Endothelial cell of umbilical vein (primary cell): ENCODE measurements around the gene PDE3B. TPM values are rescaled to one million over a fixed set of nuclear protein-coding genes. Genes with fewer than 3 reads are reported as not detected.
A peak's percentile ranks its signal among the peaks of the same experiment; 100 is the strongest.

Experiments
- BruUV-seq: library from RNA; stranded (reverse); fragments of 400-500 nt; replicated peaks from 2 replicates; lab custom pipeline; 2021; lab: Mats Ljungman, UMichigan
- CTCF ChIA-PET: fragments of 300-600, 350-600 bp; sonication (Branson Sonifier 250); formaldehyde crosslinking; loops from one replicate; lab custom pipeline; 2021; ENCODE audit warnings: antibody characterized with exemption, inconsistent platforms; lab: Charles Lee
- POLR2A ChIA-PET: fragments of 300-600, 350-600 bp; sonication (Branson Sonifier 250); formaldehyde crosslinking; loops from one replicate; lab custom pipeline; 2021; ENCODE audit warnings: antibody characterized with exemption, inconsistent platforms; lab: Charles Lee
- DNase-seq: peaks from one replicate; pipeline ENCODE4 v3.0.0-alpha.2; 2011; ENCODE audit warnings: low read depth, low spot score
- FAIRE-seq: peaks from 2 replicates; lab custom pipeline; 2011; peaks lifted over from hg19 to GRCh38; lab: Jason Lieb, UNC
- H2AFZ ChIP-seq: 2 replicates; pipeline ENCODE4 v1.6.0; 2012; ENCODE audit warnings: low read depth, low read length, control low read depth, inconsistent platforms
- H3K27ac ChIP-seq: 2 replicates; pipeline ENCODE4 v1.5.1; 2011; ENCODE audit warnings: low read depth, mild to moderate bottlenecking, control low read depth, low read length, moderate library complexity; ENCODE audit not compliant: insufficient read depth
- H3K27me3 ChIP-seq, 2 experiments: 2 replicates each; pipeline versions ENCODE4 v1.6.0 to v1.6.1; 2011; ENCODE audit warnings: low read length in 2 of 2, mixed read lengths in 1 of 2; ENCODE audit not compliant: control insufficient read depth in 2 of 2, insufficient read depth in 2 of 2
- H3K36me3 ChIP-seq, 2 experiments: 2 replicates in 1 of 2; 3 replicates in 1 of 2; pipeline ENCODE4 v1.5.1; 2011; ENCODE audit warnings: low read length in 2 of 2, mild to moderate bottlenecking in 1 of 2, moderate library complexity in 1 of 2; ENCODE audit not compliant: control insufficient read depth in 2 of 2, insufficient read depth in 2 of 2; ENCODE audit errors: extremely low read depth in 1 of 2
- H3K4me1 ChIP-seq: 3 replicates; pipeline ENCODE4 v1.5.1; 2011; ENCODE audit warnings: mild to moderate bottlenecking, low read length; ENCODE audit not compliant: control insufficient read depth, insufficient read depth; ENCODE audit errors: extremely low read depth
- H3K4me2 ChIP-seq: 2 replicates; pipeline ENCODE4 v1.6.1; 2011; ENCODE audit warnings: low read length, control low read depth, mixed read lengths; ENCODE audit not compliant: insufficient read depth
- H3K4me3 ChIP-seq, 3 experiments: fragments of 200-600 bp in 1 of 3; sonication (generic), shearing (Covaris generic) in 1 of 3; replicated peaks in 1 of 3; 2 replicates each; pipeline ENCODE4 v1.5.1; 2011 to 2016; ENCODE audit warnings: control low read depth in 3 of 3, low read length in 3 of 3, mild to moderate bottlenecking in 2 of 3, inconsistent platforms in 1 of 3, low read depth in 1 of 3, moderate library complexity in 1 of 3; ENCODE audit not compliant: insufficient read depth in 1 of 3
- H3K79me2 ChIP-seq: 2 replicates; pipeline ENCODE4 v1.6.0; 2012; ENCODE audit warnings: low read length, inconsistent platforms; ENCODE audit not compliant: control insufficient read depth, insufficient read depth
- H3K9ac ChIP-seq: replicated peaks from 2 replicates; pipeline ENCODE3; 2011; ENCODE audit warnings: low read length, control low read depth; ENCODE audit not compliant: insufficient read depth; ENCODE audit errors: extremely low read depth
- H3K9me1 ChIP-seq: replicated peaks from 3 replicates; pipeline ENCODE4 v1.6.0; 2011; ENCODE audit warnings: mild to moderate bottlenecking, low read length; ENCODE audit not compliant: control insufficient read depth, insufficient read depth; ENCODE audit errors: extremely low read depth
- H3K9me3 ChIP-seq: replicated peaks from 2 replicates; pipeline ENCODE4 v1.5.1; 2012; ENCODE audit warnings: low read length, inconsistent platforms; ENCODE audit not compliant: control insufficient read depth, insufficient read depth
- H4K20me1 ChIP-seq: replicated peaks from 2 replicates; pipeline ENCODE3; 2011; ENCODE audit warnings: mild to moderate bottlenecking, low read length; ENCODE audit not compliant: control insufficient read depth, insufficient read depth; ENCODE audit errors: extremely low read depth
- CTCF ChIP-seq, 2 donors: IDR thresholded peaks; 1 replicate in 1 of 2; 2 replicates in 1 of 2; pipeline ENCODE4 v1.5.1; 2011; ENCODE audit warnings: low read length in 2 of 2, mild to moderate bottlenecking in 2 of 2, moderate library complexity in 2 of 2, control low read depth in 1 of 2, inconsistent platforms in 1 of 2, low read depth in 1 of 2; ENCODE audit not compliant: insufficient read depth in 1 of 2; ENCODE audit errors: extremely low read depth in 1 of 2
- EZH2 ChIP-seq: IDR thresholded peaks from 2 replicates; pipeline ENCODE4 v1.6.1; 2012; ENCODE audit warnings: borderline replicate concordance, low read depth, mild to moderate bottlenecking, moderate library complexity, low read length, inconsistent platforms; ENCODE audit not compliant: severe bottlenecking
- FOS ChIP-seq: IDR thresholded peaks from 2 replicates; pipeline ENCODE4 v1.6.1; 2011; ENCODE audit warnings: mild to moderate bottlenecking, low read length, moderate library complexity, borderline replicate concordance; ENCODE audit not compliant: insufficient read depth
- GATA2 ChIP-seq: IDR thresholded peaks from 2 replicates; pipeline ENCODE4 v1.7.0; 2011; ENCODE audit warnings: low read depth, mild to moderate bottlenecking, moderate library complexity, mixed read lengths, low read length; ENCODE audit not compliant: insufficient read length, insufficient read depth
- POLR2A ChIP-seq: IDR thresholded peaks from 2 replicates; pipeline ENCODE4 v1.6.1; 2012; ENCODE audit warnings: low read depth, mild to moderate bottlenecking, control low read depth, low read length
- POLR2AphosphoS5 ChIP-seq: IDR thresholded peaks from 2 replicates; pipeline ENCODE4 v1.6.1; 2012; ENCODE audit warnings: low read depth, mild to moderate bottlenecking, control low read depth, low read length, moderate library complexity; ENCODE audit not compliant: insufficient read depth
- dilution Hi-C: fragments of 300-500 bp; cut with MboI; formaldehyde crosslinking; loops from one replicate; pipeline ENCODE4 v1.15.0; 2019; ENCODE audit warnings: low sequenced_read_pairs; ENCODE audit not compliant: extremely low pct_ligation_motif_present
- intact Hi-C: fragments of 100-400 bp; cut with micrococcal nuclease; formaldehyde crosslinking; loops from one replicate; pipeline ENCODE4 v1.10.0; 2022
- polyA plus RNA-seq, 4 experiments: library from polyadenylated mRNA; depleted of rRNA in 3 of 4; stranded (reverse) in 3 of 4; unstranded in 1 of 4; fragments of >200 nt; gene quantifications; 2 replicates each; pipeline versions ENCODE4 v1.2.1 to v1.2.3, GENCODE V29; 2011 to 2012; ENCODE audit warnings: missing spikeins in 1 of 4
- total RNA-seq: library from RNA; stranded (reverse); gene quantifications from 2 replicates; pipeline ENCODE4 v1.2.3, GENCODE V29; 2021
- TF ChIP-seq, protein P1 (sequence below): IDR thresholded peaks from 2 replicates; pipeline ENCODE4 v1.6.1; 2011; ENCODE audit not compliant: insufficient read depth, insufficient read length

The PDE3B gene
- total and polyA plus RNA-seq, 2 donors (not counting 3 experiments of a cell fraction or from before 2014, with no cell fraction given), result 0.26 to 1.9 TPM

GRCh38 chr11:14908214-14908880 lies 264.7 kb downstream of the PDE3B start:
- dilution Hi-C loops (no loop called here), intact Hi-C loops (loop anchor here (1.0 to 5.0 kb wide), 4 partner anchors 98 to 386 kb away; partner anchors contain the start of genes PDE3B and PSMA1)
- H3K9me1 ChIP-seq, result no peaks in the 10 kb centered on the region
- no TSS peak for BruUV-seq
- TF ChIP-seq EZH2 (no peak), POLR2A (no peak), GATA2 (no peak), FOS (no peak), POLR2AphosphoS5 (no peak), CTCF (IDR thresholded peaks at IDR 0.05; ENCODE audit: extremely low read depth in 1 of 2, insufficient read depth in 1 of 2, low read depth in 1 of 2, low read length in 2 of 2) (peak; percentile 40 to 41)
- TF ChIP-seq, protein P1, sequence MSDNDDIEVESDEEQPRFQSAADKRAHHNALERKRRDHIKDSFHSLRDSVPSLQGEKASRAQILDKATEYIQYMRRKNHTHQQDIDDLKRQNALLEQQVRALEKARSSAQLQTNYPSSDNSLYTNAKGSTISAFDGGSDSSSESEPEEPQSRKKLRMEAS, result no peak
- no peaks in the 10 kb centered on the region for H3K9me3 ChIP-seq
- H3K4me1 ChIP-seq, result peaks cover 11% of the 10 kb centered on the region
- CTCF ChIA-PET, result interaction anchor here (0.6 to 9.7 kb wide), 79 partner anchors 8 to 1705 kb away, joined by 3 to 833 read pairs (median 6); partner anchors contain the start of genes CALCB, CYP2R1 and PSMA1
- H3K79me2 ChIP-seq, result no peaks in the 10 kb centered on the region
- H3K27ac ChIP-seq, result no peak overlapping the region
- H3K4me3 ChIP-seq, result no peak overlapping the region
- H2AFZ ChIP-seq, result peak overlapping the region; percentile 40
- H3K27me3 ChIP-seq, result peaks cover 2 to 13% of the 10 kb centered on the region in 2 experiments
- no peak overlapping the region for H3K9ac ChIP-seq
- H3K36me3 ChIP-seq, result no peaks in the 10 kb centered on the region
- DNase-seq, result peak; percentile 36
- no peak overlapping the region for H3K4me2 ChIP-seq
- H4K20me1 ChIP-seq, result no peaks in the 10 kb centered on the region
- no peak for FAIRE-seq
- POLR2A ChIA-PET, result interaction anchor here (1.8 to 1.9 kb wide), 2 partner anchors 17 to 118 kb away, joined by 7 to 10 read pairs; partner anchors contain the start of gene CYP2R1
